Measurements from ENCODE around the gene GRK1. TPM values are rescaled to one million over a fixed set of nuclear protein-coding genes. Genes with fewer than 3 reads are reported as not detected.

GRK1 gene
- total and polyA plus RNA-seq, 2 of the 8 experiments (the other 6 are each of a cell fraction or from before 2014, with no cell fraction given) = 0.12 TPM; not detected in 1

- TF ChIP-seq CTBP2 (IDR thresholded peaks at IDR 0.05; ENCODE audit: borderline replicate concordance, insufficient read depth, insufficient read length, low read length) (no peak), TAF7 (optimal IDR thresholded peaks at IDR 0.05; ENCODE audit: borderline replicate concordance, low read depth, low read length) (no peak), ATF3 (IDR thresholded peaks at IDR 0.05; ENCODE audit: insufficient read depth, low read depth, low read length) (no peak), POU5F1 (IDR thresholded peaks at IDR 0.05; ENCODE audit: low read depth, low read length) (no peak), HDAC2 (IDR thresholded peaks at IDR 0.05; ENCODE audit: borderline replicate concordance in 1 of 2, low read depth in 2 of 2, low read length in 2 of 2) (no peak), KDM5A (IDR thresholded peaks at IDR 0.05; ENCODE audit: low read length) (no peak), TAF1 (IDR thresholded peaks at IDR 0.05; ENCODE audit: low read depth, low read length) (no peak), RNF2 (IDR thresholded peaks at IDR 0.05; ENCODE audit: borderline replicate concordance, low read depth, low read length, missing control alignments, poor library complexity, severe bottlenecking) (no peak), RXRA (IDR thresholded peaks at IDR 0.05; ENCODE audit: insufficient read depth, low read depth, low read length) (no peak), BACH1 (IDR thresholded peaks at IDR 0.05; ENCODE audit: low read length) (no peak)
Observed at GRCh38 chr13:113783200-113783881, 116.3 kb downstream of the GRK1 start (continued).
